ENCODE results near the gene S100Z. TPM values are rescaled to one million over a fixed set of nuclear protein-coding genes. Genes with fewer than 3 reads are reported as not detected.
"Not testable (repeated sequence)": the region's sequence is repeated elsewhere in the genome, so short reads cannot be mapped to it uniquely, and the experiment has no call there.

The S100Z gene
- total RNA-seq, 1 donor from 2014 or later = not detected

GRCh38 chr5:76854644-76855043, 4.8 kb downstream of the S100Z start:
- no peak overlapping the region for H2AFZ ChIP-seq (ENCODE audit: low read depth, low read length)
- no peak for DNase-seq (ENCODE audit: low read depth)
- Mint-ChIP-seq H3K27me3 (ENCODE audit: low read depth, unreplicated experiment) (no peaks in the 10 kb centered on the region), H3K4me3 (ENCODE audit: unreplicated experiment) (no peak overlapping the region), H3K9me3 (ENCODE audit: unreplicated experiment) (peaks cover 1% of the 10 kb centered on the region), H3K4me1 (ENCODE audit: low read depth, unreplicated experiment) (no peaks in the 10 kb centered on the region), H3K36me3 (ENCODE audit: low read depth, unreplicated experiment) (peaks cover 2% of the 10 kb centered on the region), H3K27ac (ENCODE audit: unreplicated experiment) (no peak overlapping the region)
- no peaks in the 10 kb centered on the region for H3K27me3 ChIP-seq (ENCODE audit: insufficient read depth, low read length)
- no peak for TF ChIP-seq CTCF (IDR thresholded peaks at IDR 0.05; ENCODE audit: insufficient read depth, low read depth, low read length)
- no peak for TF ChIP-seq EZH2 (IDR thresholded peaks at IDR 0.05; ENCODE audit: insufficient read depth, low read length)
- H3K9ac ChIP-seq (ENCODE audit: low read length) = no peak overlapping the region
- no peaks in the 10 kb centered on the region for H3K4me1 ChIP-seq (ENCODE audit: insufficient read depth, low read length)
- no peak overlapping the region for H3K4me3 ChIP-seq (ENCODE audit: insufficient read depth, low read depth, low read length)
- H3K4me2 ChIP-seq (ENCODE audit: low read length) = no peak overlapping the region
- no peaks in the 10 kb centered on the region for H3K36me3 ChIP-seq (ENCODE audit: insufficient read depth, low read length)
- H4K20me1 ChIP-seq (ENCODE audit: insufficient read depth, low read length) = no peaks in the 10 kb centered on the region
- no peaks in the 10 kb centered on the region for H3K9me3 ChIP-seq (ENCODE audit: insufficient read depth, low read depth, low read length)
- no peak for FAIRE-seq
- H3K79me2 ChIP-seq (ENCODE audit: insufficient read depth, low read length) = no peaks in the 10 kb centered on the region
- no peak overlapping the region for H3K27ac ChIP-seq (ENCODE audit: low read depth, low read length)

GRCh38 chr5:76855501-76855900, 5.7 kb downstream of the S100Z start:
- H3K36me3 Mint-ChIP-seq (ENCODE audit: low read depth, unreplicated experiment); H3K4me3 ChIP-seq (ENCODE audit: insufficient read depth, low read depth, low read length); H2AFZ ChIP-seq (ENCODE audit: low read depth, low read length); H3K4me1 Mint-ChIP-seq (ENCODE audit: low read depth, unreplicated experiment); H3K9me3 Mint-ChIP-seq (ENCODE audit: unreplicated experiment); H3K4me3 Mint-ChIP-seq (ENCODE audit: unreplicated experiment); H3K79me2 ChIP-seq (ENCODE audit: insufficient read depth, low read length); H3K27ac Mint-ChIP-seq (ENCODE audit: unreplicated experiment); DNase-seq (ENCODE audit: low read depth); H3K36me3 ChIP-seq (ENCODE audit: insufficient read depth, low read length); H3K27me3 Mint-ChIP-seq (ENCODE audit: low read depth, unreplicated experiment); H3K4me2 ChIP-seq (ENCODE audit: low read length); H3K27me3 ChIP-seq (ENCODE audit: insufficient read depth, low read length); H3K9ac ChIP-seq (ENCODE audit: low read length); H3K9me3 ChIP-seq (ENCODE audit: insufficient read depth, low read depth, low read length); H4K20me1 ChIP-seq (ENCODE audit: insufficient read depth, low read length); H3K27ac ChIP-seq (ENCODE audit: low read depth, low read length); H3K4me1 ChIP-seq (ENCODE audit: insufficient read depth, low read length); FAIRE-seq: not testable (repeated sequence)

GRCh38 chr5:76855961-76856360, 6.1 kb downstream of the S100Z start:
- no peak for TF ChIP-seq CTCF (IDR thresholded peaks at IDR 0.05; ENCODE audit: insufficient read depth, low read depth, low read length)
- no peak for TF ChIP-seq EZH2 (IDR thresholded peaks at IDR 0.05; ENCODE audit: insufficient read depth, low read length)
- Mint-ChIP-seq H3K4me1 (ENCODE audit: low read depth, unreplicated experiment) (no peaks in the 10 kb centered on the region), H3K4me3 (ENCODE audit: unreplicated experiment) (no peak overlapping the region), H3K27ac (ENCODE audit: unreplicated experiment) (no peak overlapping the region), H3K36me3 (ENCODE audit: low read depth, unreplicated experiment) (peaks cover 2% of the 10 kb centered on the region), H3K27me3 (ENCODE audit: low read depth, unreplicated experiment) (no peaks in the 10 kb centered on the region), H3K9me3 (ENCODE audit: unreplicated experiment) (peaks cover under 1% of the 10 kb centered on the region)
- Histone ChIP-seq H3K4me3 (ENCODE audit: insufficient read depth, low read depth, low read length) (no peak overlapping the region), H3K27me3 (ENCODE audit: insufficient read depth, low read length) (no peaks in the 10 kb centered on the region), H3K27ac (ENCODE audit: low read depth, low read length) (no peak overlapping the region), H3K36me3 (ENCODE audit: insufficient read depth, low read length) (no peaks in the 10 kb centered on the region), H3K9me3 (ENCODE audit: insufficient read depth, low read depth, low read length) (no peaks in the 10 kb centered on the region), H3K79me2 (ENCODE audit: insufficient read depth, low read length) (no peaks in the 10 kb centered on the region), H2AFZ (ENCODE audit: low read depth, low read length) (no peak overlapping the region), H3K4me1 (ENCODE audit: insufficient read depth, low read length) (no peaks in the 10 kb centered on the region), H3K4me2 (ENCODE audit: low read length) (no peak overlapping the region), H4K20me1 (ENCODE audit: insufficient read depth, low read length) (no peaks in the 10 kb centered on the region), H3K9ac (ENCODE audit: low read length) (no peak overlapping the region)
- no peak for FAIRE-seq
- DNase-seq (ENCODE audit: low read depth) = no peak

GRCh38 chr5:76856800-76857199, 7.0 kb downstream of the S100Z start:
- H3K27ac ChIP-seq (ENCODE audit: low read depth, low read length); H3K9me3 Mint-ChIP-seq (ENCODE audit: unreplicated experiment); H3K36me3 Mint-ChIP-seq (ENCODE audit: low read depth, unreplicated experiment); H3K9me3 ChIP-seq (ENCODE audit: insufficient read depth, low read depth, low read length); H3K27me3 ChIP-seq (ENCODE audit: insufficient read depth, low read length); H3K4me1 ChIP-seq (ENCODE audit: insufficient read depth, low read length); H3K4me1 Mint-ChIP-seq (ENCODE audit: low read depth, unreplicated experiment); DNase-seq (ENCODE audit: low read depth); H2AFZ ChIP-seq (ENCODE audit: low read depth, low read length); FAIRE-seq; H3K27ac Mint-ChIP-seq (ENCODE audit: unreplicated experiment); H3K4me3 Mint-ChIP-seq (ENCODE audit: unreplicated experiment); H3K9ac ChIP-seq (ENCODE audit: low read length); H3K79me2 ChIP-seq (ENCODE audit: insufficient read depth, low read length); H3K4me3 ChIP-seq (ENCODE audit: insufficient read depth, low read depth, low read length); H3K4me2 ChIP-seq (ENCODE audit: low read length); H3K27me3 Mint-ChIP-seq (ENCODE audit: low read depth, unreplicated experiment); H3K36me3 ChIP-seq (ENCODE audit: insufficient read depth, low read length); H4K20me1 ChIP-seq (ENCODE audit: insufficient read depth, low read length): not testable (repeated sequence)

All from astrocyte (in vitro differentiated cells and primary cell).